GM23248 (cell line): ENCODE measurements around the gene KCTD17.

Source experiments
- EZH2 ChIP-seq: fragments of 200-600 bp; sonication (generic); IDR thresholded peaks from 2 replicates; pipeline ENCODE4 v1.6.1; 2018; ENCODE audit warnings: antibody characterized with exemption, mild to moderate bottlenecking; ENCODE audit not compliant: insufficient read depth, poor library complexity, severe bottlenecking
- EZH2phosphoT487 ChIP-seq: fragments of 200-600 bp; sonication (generic); IDR thresholded peaks from 2 replicates; pipeline ENCODE4 v1.6.1; 2018; ENCODE audit warnings: antibody characterized with exemption, moderate library complexity, mild to moderate bottlenecking, low read depth; ENCODE audit not compliant: insufficient read depth

DNA sequence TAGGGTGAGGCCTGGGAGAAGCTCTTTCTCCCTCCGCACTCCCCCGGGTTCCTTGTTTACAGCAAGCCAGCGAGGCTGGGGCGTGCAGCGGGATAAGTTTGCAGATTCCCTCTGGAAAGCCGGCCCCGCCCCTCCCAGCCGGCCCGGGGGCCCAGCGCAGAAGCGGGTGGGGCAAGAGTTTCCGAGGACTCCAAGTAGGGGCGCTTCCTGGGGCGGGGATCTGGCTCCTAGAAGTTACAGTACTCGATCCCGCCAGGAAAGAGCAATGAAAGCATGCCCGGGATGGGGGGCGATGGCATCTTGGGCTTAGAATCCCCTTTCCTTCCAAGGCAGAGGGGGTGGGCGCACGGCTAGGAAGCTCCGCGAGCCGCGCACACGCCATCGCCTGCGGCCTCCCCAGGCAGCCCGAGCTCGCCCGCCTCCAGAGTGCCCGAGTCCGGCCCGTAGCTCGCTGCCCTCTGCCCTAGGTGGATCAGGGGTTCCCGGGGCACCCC is 32.7 kb upstream of the KCTD17 start:
- TF ChIP-seq EZH2 (no peak), EZH2phosphoT487 (no peak)
